Activated CD8-positive, alpha-beta T cell treated with anti-CD3 and anti-CD28 coated beads for 36 hours (primary cell): ENCODE results near the gene SEC14L2. TPM values are rescaled to one million over a fixed set of nuclear protein-coding genes. Genes with fewer than 3 reads are reported as not detected.

ENCODE experiments used
- ATAC-seq: fragments of 200-7000 bp; cut with Tn5 transposase; one replicate; pipeline ENCODE4 v1.10.0; 2021; ENCODE audit warnings: mild to moderate bottlenecking, moderate library complexity
- CTCF ChIA-PET: fragments of 350-600 bp; sonication (Branson Sonifier 250); formaldehyde crosslinking; loops from one replicate; lab custom pipeline; 2021; ENCODE audit warnings: antibody characterized with exemption; lab: Charles Lee
- POLR2A ChIA-PET: fragments of 350-600 bp; sonication (Branson Sonifier 250); formaldehyde crosslinking; loops from one replicate; lab custom pipeline; 2021; ENCODE audit warnings: antibody characterized with exemption; lab: Charles Lee
- DNase-seq: peaks from one replicate; pipeline ENCODE4 v3.0.0-alpha.2; 2020
- H3K27ac Mint-ChIP-seq: one replicate; pipeline ENCODE4 v1.8.0; 2021; ENCODE audit warnings: mild to moderate bottlenecking, mixed read lengths
- H3K27me3 Mint-ChIP-seq: one replicate; pipeline ENCODE4 v1.8.0; 2021; ENCODE audit warnings: mixed read lengths
- H3K36me3 Mint-ChIP-seq: one replicate; pipeline ENCODE4 v1.8.0; 2021; ENCODE audit warnings: low read depth, mixed read lengths
- H3K4me1 Mint-ChIP-seq: one replicate; pipeline ENCODE4 v1.8.0; 2021; ENCODE audit warnings: low read depth, mixed read lengths
- H3K4me3 Mint-ChIP-seq: one replicate; pipeline ENCODE4 v1.8.0; 2021; ENCODE audit warnings: mild to moderate bottlenecking, moderate library complexity, mixed read lengths
- H3K9me3 Mint-ChIP-seq: one replicate; pipeline ENCODE4 v1.8.0; 2021; ENCODE audit warnings: mixed read lengths
- CTCF ChIP-seq: fragments of 200-600 bp; IDR thresholded peaks from one replicate; pipeline ENCODE4 v1.8.0; 2022; ENCODE audit warnings: antibody characterized with exemption, mild to moderate bottlenecking
- intact Hi-C: fragments of 100-400 bp; cut with micrococcal nuclease; formaldehyde crosslinking; loops from one replicate; pipeline ENCODE4 v1.10.0; 2022
- total RNA-seq, 2 experiments: library from RNA; stranded (reverse); gene quantifications; one replicate each; pipeline ENCODE4 v1.2.3, GENCODE V29; 2021

Gene SEC14L2
- total RNA-seq, 2 experiments from 2014 or later = 15.1 to 15.4 TPM

GRCh38 chr22:30372915-30373314 lies 23.9 kb upstream of the SEC14L2 start:
- intact Hi-C loops = no loop called here
- Mint-ChIP-seq H3K27ac (no peak overlapping the region), H3K36me3 (no peaks in the 10 kb centered on the region), H3K9me3 (no peaks in the 10 kb centered on the region), H3K4me3 (no peak overlapping the region), H3K27me3 (no peaks in the 10 kb centered on the region), H3K4me1 (no peaks in the 10 kb centered on the region)
- ATAC-seq (no peak), DNase-seq (no peak)
- ChIA-PET POLR2A (interaction anchor here (1.0 kb wide), 1 partner anchor 13 kb away, joined by 3 read pairs; no protein-coding TSS in a partner anchor), CTCF (no interaction called here)
- TF ChIP-seq CTCF = no peak

GRCh38 chr22:30373331-30374325 lies 23.2 kb upstream of the SEC14L2 start:
- Mint-ChIP-seq H3K4me1 (no peaks in the 10 kb centered on the region), H3K27ac (no peak overlapping the region), H3K36me3 (no peaks in the 10 kb centered on the region), H3K9me3 (no peaks in the 10 kb centered on the region), H3K4me3 (no peak overlapping the region), H3K27me3 (no peaks in the 10 kb centered on the region)
- ChIA-PET POLR2A (interaction anchor here (0.9 to 1.2 kb wide), 3 partner anchors 12 to 86 kb away, joined by 3 read pairs; no protein-coding TSS in a partner anchor), CTCF (interaction anchor here (0.9 to 1.1 kb wide), 2 partner anchors 18 to 85 kb away, joined by 3 to 4 read pairs; no protein-coding TSS in a partner anchor)
- DNase-seq (no peak), ATAC-seq (no peak)
- no peak for TF ChIP-seq CTCF
- intact Hi-C loops = no loop called here

- Mint-ChIP-seq H3K27me3 (no peaks in the 10 kb centered on the region), H3K36me3 (no peaks in the 10 kb centered on the region), H3K4me1 (no peaks in the 10 kb centered on the region), H3K9me3 (no peaks in the 10 kb centered on the region), H3K4me3 (no peak overlapping the region), H3K27ac (no peak overlapping the region)
- intact Hi-C loops = no loop called here
- ChIA-PET CTCF (interaction anchor here (1.0 to 1.1 kb wide), 2 partner anchors 12 to 87 kb away, joined by 3 to 4 read pairs; partner anchors contain the start of gene RNF215), POLR2A (no interaction called here)
- TF ChIP-seq CTCF = no peak
- no peak for DNase-seq
- no peak for ATAC-seq
Measured at GRCh38 chr22:30375312-30375849, 21.4 kb upstream of the SEC14L2 start.

GRCh38 chr22:30380011-30380410 lies 16.8 kb upstream of the SEC14L2 start:
- Mint-ChIP-seq H3K9me3 (no peaks in the 10 kb centered on the region), H3K27me3 (no peaks in the 10 kb centered on the region), H3K27ac (no peak overlapping the region), H3K4me3 (no peak overlapping the region), H3K4me1 (peaks cover 6% of the 10 kb centered on the region), H3K36me3 (no peaks in the 10 kb centered on the region)
- intact Hi-C loops = no loop called here
- ChIA-PET CTCF (interaction anchor here (21.0 kb wide), 1 partner anchor 88 kb away, joined by 472 read pairs; the partner anchor contains the start of gene CASTOR1), POLR2A (interaction anchor here (0.7 kb wide), 1 partner anchor 30 kb away, joined by 3 read pairs; no protein-coding TSS in a partner anchor)
- ATAC-seq (no peak), DNase-seq (no peak)
- no peak for TF ChIP-seq CTCF
